GM18861 (cell line): Measurements from ENCODE around the gene KIAA0040.

Experiments
- ATAC-seq: cut with Tn5 transposase; IDR thresholded peaks from one replicate; pipeline ENCODE4 v1.9.1; 2021; ENCODE audit not compliant: unreplicated experiment

Gene KIAA0040

DNA sequence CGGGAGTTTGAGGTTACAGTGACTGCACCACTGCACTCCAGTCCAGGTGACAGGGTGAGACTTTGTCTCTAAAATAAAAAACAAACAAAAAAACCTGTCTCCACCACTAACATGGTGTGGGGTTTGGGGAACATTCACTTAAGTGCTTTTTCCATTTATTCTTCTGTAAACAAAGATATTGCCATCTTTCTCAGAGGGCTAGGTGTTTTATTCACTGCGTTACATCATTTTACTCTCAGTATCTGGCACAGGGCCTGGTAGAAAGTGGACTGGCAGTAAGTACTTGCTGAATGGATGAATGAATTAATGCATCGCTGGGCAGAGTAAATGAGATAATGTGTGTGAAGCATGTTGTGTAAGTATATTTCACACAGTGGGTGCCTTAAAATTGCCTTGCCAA lies 20.1 kb downstream of the KIAA0040 start:
- no peak for ATAC-seq

DNA sequence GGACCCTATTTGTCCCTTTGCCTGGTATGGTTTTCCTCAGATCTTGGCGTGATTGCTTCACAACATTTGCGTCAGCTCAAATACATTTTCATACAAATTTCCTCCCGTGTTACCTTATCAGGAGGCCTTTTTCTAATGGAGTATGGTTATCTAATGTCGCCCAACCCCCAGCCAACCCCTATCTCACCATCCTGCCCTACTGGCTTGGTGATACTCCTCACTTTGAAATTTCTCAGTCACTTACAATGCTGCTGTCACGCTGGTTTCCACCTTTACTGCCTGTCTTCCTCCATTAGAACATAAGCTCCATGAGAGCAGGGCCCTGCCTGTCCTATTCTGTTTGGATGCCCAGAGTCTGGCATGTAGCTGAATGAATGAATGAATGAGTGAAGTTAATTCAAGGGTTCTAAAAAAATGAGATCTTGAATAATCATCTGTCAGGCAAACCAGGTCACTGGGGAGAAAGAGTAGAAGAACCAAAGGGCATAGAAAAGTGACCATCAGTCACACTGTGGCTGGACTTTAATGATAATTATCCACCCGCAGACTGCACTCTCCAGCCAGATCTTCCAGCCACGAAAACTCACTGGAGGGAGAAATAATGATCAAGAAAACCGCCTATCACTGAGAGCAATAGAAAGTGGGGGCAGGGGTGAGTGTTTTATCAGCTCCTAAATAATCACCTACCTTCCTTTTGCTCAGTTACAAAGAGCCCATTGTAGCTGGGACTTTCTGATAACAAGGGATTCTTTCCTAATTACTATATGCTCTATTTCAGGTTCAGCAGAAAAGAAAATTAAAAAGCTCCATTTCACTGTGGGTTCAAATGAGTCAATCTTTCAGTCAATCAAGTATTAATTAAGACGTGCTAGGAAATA lies 21.3 kb downstream of the KIAA0040 start:
- no peak for ATAC-seq

- no peak for ATAC-seq
Observed at GRCh38 chr1:175169286-175170018, 23.1 kb downstream of the KIAA0040 start.

- ATAC-seq, result no peak
Observed at GRCh38 chr1:175168782-175169181, 23.8 kb downstream of the KIAA0040 start.

- no peak for ATAC-seq
Observed at GRCh38 chr1:175167861-175168260, 24.7 kb downstream of the KIAA0040 start.

- no peak for ATAC-seq
Observed at GRCh38 chr1:175166746-175167145, 25.8 kb downstream of the KIAA0040 start.

DNA sequence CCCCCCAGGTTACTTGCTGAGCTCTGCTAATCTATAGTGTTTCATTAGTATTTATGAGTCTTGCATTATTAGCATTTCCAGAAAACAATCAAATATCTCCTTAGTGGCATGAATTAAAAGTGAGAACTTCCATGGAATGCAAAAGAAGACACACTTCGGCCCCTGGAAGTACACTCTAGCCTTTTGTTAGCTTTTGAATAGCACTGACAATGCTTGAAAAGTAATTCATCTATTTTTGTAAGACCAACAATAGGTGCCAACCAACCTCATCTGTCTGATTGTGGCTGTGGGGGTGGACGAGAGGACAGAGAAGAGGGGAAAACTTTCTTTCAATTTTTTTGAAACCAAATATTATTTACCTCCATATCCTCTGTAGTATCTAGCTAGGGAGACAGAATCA lies 27.8 kb downstream of the KIAA0040 start:
- no peak for ATAC-seq

DNA sequence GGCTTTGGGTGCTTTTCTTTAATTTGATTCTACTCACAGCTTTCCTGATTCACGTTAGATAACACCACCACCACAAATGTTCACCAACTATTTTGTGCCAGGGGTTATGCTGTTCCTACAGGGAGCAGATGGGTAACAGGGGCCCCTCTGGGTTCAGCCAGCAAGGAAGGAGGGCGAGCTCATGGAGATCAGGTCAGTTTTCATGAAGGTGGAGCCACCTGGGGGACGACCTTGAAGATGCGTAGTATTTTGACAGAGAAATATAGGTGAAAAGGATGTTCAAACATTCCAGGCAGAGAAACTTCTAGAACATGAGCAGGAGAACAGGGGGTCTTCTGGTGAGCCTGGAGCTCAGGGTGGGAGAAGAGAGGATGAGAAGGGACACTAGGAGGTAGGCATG lies 28.9 kb downstream of the KIAA0040 start:
- ATAC-seq, result no peak

DNA sequence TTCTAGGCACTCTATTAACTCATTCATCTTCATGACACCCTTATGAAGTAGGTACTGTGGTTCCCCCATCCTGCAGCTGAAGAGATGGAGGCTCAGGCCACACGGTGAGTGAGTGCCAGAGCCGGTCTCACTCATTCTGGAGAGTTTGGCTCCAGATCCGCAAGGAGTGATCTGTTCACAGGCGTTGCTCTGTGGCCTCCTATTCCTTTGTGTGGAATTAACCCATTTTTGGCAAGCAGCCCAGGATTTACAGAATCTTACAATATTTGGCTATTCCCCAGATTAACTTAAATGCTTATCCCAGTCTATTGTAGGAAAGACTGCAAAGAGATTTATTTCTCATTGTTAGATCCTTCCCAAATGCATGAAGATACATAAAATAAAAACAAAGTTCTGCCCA lies 29.6 kb downstream of the KIAA0040 start:
- ATAC-seq, result no peak

DNA sequence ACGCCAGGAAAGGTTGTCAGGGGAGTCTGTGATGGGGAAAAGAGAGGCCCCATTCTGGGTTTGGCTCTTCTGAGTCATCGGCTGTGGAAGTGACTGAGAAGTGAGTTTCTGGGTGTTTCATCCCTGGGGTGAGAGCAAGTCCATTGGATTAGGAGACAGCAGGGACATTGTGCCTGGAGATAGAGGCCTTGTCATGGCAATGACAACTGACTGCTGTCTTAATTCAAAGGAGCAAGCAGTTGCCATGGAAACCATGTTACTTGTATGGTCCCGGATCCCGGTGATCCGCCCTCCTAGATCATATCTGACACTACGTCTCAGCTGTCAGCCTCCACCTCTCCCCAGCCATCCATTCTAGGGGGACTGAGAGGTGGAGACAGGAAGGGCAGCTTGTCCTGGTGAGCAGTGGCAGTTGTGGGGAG lies 34.4 kb downstream of the KIAA0040 start:
- ATAC-seq, result no peak

DNA sequence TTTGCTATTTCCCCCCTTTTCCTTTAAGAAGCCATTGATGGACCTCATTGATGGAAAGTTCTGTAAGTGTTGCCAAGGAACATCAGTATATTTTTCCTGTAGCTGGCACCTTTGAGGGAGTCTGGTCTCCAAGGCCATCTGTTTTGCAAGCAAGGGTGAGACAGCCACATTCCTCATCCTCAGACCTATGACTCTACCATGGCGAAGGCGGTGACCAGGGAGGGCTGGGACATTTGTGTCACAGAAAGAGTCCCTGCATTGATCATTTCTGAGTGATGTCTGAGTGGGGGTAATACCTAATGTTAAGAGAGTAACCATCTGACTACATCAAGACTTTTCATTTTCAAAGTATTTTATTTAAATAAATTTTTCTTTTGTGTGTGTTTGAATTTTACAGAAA lies 35.4 kb downstream of the KIAA0040 start:
- no peak for ATAC-seq

DNA sequence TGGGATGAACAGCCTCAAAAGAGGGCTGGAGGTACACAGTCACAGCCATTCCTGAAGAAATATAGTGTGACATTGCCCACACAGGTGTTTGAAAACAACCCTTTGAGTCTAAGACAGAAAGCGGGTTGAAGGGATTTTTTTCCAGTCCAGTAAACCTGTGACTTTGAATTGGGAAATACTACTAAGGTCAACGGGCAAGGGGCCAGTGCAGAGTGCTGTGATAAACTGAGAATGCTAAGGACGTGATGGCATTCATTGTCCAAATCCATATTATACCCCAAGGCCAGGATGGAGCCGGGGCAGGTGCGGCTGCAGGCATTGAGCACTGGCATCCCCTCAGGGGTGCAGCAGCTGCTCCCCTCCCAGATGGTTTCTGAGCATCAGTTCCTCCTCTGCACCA lies 36.6 kb downstream of the KIAA0040 start:
- no peak for ATAC-seq

DNA sequence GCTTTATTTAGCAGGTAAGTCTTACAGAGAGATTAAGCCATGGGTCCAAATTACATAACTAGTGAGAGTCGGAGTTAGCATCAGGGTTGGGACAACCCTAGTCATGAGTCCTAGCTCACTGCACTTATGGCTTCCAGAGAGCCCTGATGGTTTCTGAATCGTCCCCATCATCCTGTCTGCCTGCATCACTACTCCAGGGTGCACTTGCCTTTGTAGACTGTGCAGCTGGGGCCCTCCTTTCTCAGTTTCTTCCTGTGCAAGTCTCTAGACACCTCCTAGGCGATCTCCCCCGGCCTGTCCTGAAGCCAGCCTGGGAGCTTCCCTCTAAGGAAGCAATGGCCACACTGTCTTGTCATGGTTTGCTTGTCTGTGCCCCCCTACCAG lies 37.1 kb downstream of the KIAA0040 start:
- ATAC-seq, result no peak

- ATAC-seq, result no peak
Observed at GRCh38 chr1:175154629-175155472, 37.7 kb downstream of the KIAA0040 start.

- ATAC-seq, result no peak
Observed at GRCh38 chr1:175152006-175152652, 40.4 kb downstream of the KIAA0040 start.

DNA sequence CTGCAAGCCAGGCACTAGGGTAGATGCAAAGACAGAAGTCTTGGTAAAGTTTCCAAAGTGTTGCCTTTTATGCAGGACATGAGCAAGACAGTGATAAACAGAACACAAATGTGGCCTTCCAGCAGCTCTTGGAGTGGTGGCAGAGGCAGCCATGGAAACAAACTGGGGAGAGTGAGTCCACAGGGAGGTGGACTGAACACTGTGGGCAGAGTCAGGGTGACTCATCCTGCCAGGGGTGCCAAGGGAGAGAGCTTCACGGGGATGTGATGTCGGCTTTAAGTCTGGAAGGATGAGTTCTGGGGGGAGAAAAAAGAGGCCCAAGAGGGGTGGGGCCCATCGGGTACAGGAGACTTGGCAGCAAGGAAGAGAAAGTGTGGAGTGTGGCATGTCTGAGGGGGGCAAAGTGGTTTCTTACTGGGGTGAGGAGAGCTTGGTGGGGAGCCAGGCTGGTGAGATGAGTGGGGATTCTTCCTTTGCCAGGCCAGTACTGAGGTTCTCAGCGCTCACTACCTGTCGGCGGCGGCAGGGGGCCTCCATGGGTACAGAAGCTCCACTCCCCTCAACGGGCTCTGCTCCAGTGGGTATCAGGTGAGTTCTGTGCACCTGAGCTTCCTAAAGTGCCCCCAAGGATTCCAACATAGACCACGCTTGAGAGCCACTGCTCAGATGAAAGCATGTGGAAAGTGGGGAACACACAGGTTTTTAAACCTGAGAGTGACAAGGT lies 41.8 kb downstream of the KIAA0040 start:
- no peak for ATAC-seq

DNA sequence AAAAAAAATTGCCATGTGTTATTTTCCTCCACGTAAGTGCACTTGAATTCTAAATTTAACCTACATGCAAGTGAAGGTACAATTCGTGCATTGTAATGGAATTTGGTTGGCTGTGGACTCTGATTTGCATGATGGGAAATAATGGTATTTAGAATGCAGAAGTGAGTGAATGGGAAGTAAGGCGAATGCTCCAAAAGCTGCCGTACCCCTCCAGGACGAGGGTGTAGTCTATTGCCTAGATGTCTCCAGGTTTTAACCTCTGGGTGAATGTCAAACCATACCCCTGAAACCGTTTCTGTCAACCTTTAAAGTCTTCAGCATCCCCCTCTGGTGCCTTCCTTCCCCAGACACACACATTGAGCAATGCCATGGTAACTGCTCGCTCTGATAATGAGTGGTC lies 44.5 kb downstream of the KIAA0040 start:
- ATAC-seq, result no peak

DNA sequence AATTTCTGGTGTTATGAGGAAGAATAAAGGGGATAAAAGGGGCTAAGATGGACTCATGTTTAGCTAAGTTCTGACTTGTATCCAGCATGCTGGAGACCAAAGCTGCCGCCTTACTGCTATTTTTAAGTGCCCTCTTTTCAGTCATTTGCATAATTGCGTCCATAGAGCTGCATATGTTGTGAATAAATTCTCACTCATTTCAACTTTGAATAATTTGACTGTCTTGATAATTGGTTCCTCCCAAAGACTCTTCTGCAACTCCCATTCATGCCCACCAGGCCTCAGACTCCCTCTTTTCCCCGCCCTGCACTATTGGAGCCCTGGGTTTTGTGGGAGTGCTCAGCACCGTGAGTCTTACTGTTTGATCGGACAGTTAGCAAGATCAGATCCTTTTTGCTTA lies 45.0 kb downstream of the KIAA0040 start:
- ATAC-seq, result no peak

DNA sequence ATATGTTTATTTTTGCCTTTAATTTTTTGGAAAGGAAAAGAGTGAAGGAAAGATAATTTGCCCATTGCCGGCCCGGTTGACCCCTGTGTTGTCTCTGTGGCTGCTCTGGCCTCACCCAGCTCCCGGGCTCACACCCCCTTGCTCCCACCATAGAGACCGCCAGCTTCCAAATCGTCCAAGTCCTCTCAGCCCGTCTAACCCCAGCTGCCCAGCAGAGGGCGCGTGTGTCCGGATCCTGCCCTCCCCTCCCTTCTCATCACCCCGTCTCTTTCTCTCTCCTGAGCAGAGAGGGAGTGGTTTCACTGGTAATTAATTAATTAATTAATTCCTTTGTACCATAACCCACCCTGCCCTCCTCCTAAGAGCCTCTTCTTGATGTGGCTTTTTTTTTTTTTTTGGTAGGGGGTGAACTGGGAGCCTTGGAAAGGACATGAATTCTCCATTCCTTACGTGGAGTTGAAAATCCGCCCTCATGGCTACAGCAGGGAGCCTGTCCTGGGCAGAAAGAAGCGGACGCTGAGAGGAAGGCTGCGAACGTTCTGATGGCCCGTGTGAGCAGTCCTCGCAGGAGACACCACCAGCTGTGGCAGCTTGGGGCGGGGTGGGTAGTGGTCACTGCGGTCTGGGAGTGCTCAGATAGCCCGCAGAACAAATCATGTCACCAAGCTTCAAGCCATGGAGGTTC lies 45.9 kb downstream of the KIAA0040 start:
- no peak for ATAC-seq
